Glomerular visceral epithelial cell (primary cell): ENCODE results near the gene SYT14.
"Not testable (repeated sequence)": the region's sequence is repeated elsewhere in the genome, so short reads cannot be mapped to it uniquely, and the experiment has no call there.

Source experiments
- DNase-seq: peaks from one replicate; pipeline ENCODE4 v3.0.0-alpha.2; 2016; ENCODE audit errors: extremely low spot score

Gene SYT14

DNA sequence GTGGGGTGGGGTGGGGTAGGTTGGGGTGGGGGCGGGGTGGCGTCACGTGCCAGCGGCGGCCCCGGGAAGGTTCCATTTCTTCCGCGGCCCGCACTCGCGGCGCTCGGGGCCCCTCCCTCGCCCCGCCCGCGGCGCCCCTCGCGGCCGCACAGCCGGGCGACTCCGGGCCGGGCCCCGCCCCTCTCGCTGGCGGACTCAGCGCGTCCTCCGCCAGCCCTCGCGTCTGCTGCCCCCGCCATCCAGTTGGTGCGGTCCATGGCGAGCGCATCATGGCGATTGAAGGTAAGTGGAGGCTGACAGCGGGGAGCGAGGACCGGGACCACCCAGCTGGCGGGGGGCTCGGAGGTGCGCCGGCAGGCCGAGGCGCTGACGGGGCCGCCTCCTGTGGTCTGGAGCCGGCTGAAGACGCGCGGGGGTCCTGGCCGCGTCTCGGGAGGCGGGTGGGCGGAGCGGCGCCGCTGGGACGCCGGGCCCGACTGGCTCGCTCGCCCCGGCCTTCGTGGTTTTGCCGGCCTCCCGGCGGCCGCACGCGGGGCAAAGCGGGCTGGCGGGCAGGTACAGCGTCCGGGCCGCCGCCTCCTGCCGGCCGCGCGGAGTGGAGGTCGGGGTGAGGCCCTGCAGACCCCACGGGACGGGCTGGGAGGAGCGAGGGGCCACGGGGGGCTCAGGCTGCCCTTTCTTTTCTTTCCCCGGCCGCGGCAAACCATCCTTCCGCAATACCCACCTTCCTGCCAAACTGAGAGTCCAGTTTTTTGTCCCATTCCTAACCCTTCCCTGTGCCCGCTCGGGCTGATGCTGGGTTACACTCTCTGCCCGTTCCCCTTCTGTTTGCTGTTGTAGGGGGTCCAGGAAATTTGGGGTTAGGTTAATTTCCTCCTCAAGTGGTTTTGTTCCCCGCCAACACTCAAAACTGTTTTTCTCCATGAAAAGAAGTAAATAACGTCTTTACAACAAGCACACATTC, at the start of gene SYT14:
Gene SYT14 (plus strand): TSS at position 222 of the 964 bp plus-strand sequence. CDS start 48 bp downstream, at position 270.
- peak; percentile 77 for DNase-seq

DNA sequence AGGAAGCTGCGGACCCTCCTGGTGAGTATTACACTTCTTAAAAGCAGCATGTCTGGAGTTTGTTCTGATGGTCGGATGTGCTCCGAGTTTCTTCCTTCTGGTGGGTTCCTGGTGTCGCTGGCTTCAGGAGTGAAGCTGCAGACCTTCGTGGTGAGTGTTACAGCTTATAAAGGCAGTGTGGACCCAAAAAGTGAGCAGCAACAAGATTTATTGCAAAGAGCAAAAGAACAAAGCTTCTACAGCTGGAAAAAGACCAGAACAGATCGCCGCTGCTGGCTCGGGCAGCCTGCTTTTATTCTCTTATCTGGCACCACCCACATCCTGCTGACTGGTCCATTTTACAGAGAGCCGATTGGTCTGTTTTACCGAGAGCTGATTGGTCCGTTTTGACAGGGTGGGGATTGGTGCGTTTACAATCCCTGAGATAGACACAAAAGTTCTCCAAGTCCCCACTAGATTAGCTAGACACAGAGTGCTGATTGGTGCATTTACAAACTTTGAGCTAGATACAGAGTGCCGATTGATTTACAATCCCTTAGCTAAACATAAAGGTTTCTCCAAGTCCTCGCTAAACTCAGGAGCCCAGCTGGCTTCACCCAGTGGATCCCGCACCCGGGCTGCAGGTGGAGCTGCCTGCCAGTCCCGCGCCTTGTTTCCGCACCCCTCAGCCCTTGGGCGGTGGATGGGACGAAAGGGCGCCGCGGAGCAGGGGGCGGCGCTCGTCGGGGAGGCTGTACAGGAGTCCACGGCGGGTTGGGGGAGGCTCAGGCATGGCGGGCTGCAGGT, 49.5 kb upstream of the SYT14 start:
- not testable (repeated sequence) for DNase-seq

DNA sequence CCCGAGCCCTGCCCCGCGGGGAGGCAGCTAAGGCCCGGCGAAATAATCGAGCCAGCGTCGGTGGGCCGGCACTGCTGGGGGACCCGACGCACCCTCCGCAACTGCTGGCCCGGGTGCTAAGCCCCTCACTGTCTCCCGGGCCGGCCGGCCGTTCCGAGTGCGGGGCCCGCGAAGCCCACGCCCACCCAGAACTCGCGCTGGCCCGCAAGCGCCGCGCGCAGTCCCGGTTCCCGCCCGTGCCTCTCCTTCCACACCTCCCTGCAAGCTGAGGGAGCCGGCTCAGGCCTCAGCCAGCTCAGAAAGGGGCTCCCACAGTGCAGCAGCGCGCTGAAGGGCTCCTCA, 49.0 kb upstream of the SYT14 start:
- no peak for DNase-seq

DNA sequence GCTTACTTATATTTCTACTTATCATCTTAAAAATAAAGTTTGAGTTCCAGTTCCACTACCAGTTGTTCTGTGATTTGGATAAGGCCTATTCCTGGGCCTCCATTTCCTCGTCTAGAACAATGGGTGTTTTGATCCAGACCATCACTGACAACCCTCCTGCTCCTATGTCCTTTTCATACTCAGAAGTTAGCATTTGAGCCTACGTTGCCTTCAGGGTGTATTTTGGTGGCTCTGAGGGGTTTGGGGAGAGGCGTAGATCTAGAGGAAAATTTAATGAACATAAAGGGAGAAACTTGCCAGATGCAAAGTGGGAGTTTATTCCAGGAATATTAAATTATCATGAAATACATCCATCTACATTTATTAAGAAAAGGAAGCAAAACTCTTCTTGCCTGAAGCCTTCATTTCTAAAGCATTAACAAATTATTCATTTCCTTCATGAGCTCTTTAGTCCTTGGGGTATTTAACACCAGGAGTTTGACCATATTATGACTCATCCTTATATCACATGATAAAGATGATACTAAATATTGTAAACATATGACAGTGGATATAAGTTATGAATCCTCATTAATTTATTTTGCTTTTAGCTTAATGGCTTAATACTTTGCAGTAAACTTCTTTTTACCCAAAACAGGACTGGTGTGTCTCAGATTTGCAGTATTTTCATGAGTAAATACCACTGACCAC, 47.2 kb upstream of the SYT14 start:
- DNase-seq = no peak

DNA sequence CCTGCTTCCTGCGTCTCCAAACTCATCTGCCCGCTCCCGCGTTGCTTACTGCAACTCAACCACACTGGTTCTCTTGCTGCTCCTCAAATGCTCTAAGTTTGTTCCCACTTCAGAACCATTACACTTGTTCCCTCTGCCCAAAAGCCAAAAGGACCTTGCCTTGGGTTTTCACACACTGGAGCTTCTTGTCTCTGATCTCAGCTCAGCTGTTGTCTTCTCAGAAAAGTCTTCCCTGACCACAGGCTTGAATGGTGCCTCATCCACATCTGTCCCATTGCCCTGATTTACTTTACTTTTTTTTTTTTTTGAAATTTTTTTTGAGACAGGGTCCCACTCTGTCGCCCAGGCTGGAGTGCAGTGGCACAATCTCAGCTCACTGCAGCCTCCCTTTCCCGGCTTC, 44.3 kb upstream of the SYT14 start:
- no peak for DNase-seq

DNA sequence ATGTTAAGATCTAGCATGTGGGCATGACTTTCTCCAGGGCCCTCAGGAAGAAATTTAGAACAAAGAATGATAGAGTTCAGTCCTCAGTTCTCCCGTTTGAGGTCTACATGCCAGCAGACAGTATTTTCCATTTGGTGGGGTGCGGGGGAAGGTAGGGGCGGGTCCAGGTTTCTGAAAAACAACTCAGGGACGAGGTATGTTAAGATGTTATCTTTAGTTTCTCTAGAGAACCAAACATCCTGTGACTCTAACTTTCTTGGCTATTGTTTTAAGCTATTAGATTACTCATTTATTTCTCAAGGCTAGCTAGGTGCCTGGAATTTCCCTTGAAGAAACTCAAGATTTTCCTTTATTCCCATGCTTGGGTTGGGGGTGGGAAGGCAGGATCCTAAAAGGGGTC, 42.3 kb upstream of the SYT14 start:
- DNase-seq = peak; percentile 81

DNA sequence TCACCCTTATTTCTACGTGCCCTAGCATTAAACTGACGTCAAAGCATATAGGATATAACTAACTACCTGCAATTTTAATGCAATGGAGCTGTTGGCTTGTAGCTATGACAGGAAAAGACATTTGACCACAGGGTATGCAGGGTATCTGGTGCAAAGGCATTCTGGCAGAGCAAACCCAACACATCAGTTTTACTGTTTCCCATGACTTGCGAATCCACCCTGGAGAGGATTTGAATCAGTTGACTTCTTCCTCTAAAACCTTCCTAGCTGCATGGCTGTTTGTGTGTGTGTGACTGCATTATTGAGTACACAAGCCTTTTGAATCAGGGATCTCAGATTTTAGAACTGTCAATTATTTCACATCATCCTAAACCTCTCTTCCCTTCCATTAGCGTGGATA, 41.7 kb upstream of the SYT14 start:
- DNase-seq = peak; percentile 64

DNA sequence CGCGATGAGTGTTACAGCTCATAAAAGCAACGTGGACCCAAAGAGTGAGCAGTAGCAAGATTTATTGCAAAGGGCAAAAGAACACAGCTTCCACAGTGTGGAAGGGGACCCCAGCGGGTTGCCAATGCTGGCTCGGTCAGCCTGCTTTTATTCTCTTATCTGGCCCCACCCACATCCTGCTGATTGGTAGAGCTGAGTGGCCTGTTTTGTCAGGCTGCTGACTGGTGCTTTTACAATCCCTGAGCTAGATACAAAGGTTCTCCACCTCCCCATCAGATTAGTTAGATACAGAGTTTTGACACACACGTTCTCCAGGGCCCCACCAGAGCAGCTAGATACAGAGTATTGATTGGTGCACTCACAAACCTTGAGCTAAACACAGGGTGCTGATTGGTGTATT, 39.7 kb upstream of the SYT14 start:
- not testable (repeated sequence) for DNase-seq

DNA sequence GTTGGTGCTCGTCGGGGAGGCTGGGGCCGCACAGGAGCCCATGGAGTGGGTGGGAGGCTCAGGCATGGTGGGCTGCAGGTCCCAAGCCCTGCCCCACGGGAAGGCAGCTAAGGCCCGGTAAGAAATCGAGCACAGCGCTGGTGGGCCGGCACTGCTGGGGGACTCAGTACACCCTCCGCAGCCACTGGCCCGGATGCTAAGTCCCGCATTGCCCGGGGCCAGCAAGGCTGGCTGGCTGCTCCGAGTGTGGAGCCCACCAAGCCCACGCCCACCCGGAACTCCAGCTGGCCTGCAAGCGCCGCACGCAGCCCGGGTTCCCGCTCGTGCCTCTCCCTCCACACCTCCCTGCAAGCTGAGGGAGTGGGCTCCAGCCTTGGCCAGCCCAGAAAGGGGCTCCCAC, 39.2 kb upstream of the SYT14 start:
- not testable (repeated sequence) for DNase-seq

DNA sequence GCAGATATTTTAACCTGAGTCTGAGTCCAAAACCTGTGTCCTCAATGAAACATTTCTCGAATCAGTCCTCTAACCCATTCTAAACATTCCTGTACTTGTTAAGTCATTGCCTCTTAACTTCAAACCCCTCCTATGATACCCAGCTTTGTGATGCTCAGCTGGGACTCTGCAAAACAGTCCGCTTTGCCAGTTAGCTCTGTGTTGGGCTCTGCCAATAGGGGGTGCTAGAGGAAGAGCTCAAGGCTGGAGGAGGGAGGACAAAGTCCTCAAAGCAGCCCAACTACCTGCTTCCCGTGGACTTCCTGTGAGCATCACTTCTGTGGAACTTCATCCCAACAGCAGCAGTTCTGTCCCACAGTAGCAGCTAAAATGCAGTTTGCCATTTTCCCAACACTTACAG, 38.1 kb upstream of the SYT14 start:
- no peak for DNase-seq

DNA sequence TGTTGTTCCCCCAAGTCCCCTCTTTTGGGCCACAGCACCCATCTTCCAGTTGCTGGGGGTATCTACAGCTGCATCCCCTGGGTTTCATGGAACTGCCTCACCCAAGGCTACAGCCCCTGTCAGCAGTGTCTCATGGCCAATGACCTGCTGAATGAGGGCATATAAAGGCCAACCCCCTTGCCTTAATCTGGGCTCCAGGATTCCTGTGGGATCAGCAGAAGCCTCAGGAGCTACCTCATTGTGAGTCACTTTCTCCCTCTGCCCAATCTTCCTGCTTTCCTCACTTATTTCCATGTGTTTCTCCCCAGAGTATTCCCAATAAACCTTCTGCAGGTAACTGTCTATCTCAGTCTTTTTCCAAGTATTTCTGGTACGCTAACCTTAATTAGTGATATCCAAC, 37.3 kb upstream of the SYT14 start:
- peak; percentile 88 for DNase-seq

DNA sequence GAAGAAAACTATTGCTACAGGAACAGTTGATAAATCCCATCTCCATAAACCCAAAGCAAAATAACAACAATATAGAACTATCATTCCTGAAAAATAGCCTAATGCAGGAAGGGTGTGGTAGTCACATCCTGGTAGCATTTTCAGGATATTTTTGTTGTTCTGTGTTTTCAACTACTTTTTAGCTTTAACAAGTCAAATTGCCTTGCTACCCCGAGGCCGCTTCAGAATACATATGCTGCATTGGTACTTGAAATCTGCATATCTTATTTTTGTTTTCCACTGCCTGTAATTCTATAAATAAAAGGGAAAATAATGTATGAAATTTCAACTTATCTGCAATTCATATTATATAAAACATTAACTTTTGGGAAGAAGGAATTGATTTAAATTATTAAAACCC, 36.8 kb upstream of the SYT14 start:
- no peak for DNase-seq

DNA sequence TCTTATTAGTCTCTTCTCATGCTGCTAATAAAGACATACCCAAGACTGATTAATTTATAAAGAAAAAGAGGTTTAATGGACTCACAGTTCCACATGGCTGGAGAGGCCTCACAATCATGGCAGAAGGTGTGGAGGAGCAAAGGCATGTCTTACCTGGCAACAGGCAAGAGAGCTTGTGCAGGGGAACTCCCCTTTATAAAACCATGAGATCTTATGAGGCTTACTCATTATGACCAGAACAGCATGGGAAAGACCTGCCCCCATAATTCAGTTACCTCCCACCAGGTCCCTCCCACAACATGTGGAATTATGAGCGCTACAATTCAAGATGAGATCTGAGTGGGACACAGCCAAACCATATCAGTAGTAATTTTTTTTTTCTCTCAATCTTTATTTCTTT, 33.2 kb upstream of the SYT14 start:
- DNase-seq = not testable (repeated sequence)

DNA sequence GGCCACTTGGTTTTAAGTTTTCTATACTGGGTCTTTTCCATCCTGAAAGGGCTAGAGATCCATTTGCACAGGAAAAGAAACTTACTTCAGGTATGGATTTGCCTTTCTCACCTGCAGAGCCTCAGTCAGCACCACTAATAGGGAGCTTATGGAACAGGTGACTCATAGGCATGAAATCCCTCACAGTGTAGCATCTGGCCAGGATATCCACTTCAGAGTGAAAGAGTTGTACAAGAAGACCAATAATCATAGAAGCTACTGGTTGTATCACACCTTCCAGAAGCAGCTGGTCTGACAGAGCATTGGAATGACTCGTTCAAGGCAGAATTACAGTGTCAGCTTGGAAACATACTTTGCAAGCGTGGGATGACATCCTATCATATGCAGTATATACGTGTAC, 26.3 kb upstream of the SYT14 start:
- no peak for DNase-seq

DNA sequence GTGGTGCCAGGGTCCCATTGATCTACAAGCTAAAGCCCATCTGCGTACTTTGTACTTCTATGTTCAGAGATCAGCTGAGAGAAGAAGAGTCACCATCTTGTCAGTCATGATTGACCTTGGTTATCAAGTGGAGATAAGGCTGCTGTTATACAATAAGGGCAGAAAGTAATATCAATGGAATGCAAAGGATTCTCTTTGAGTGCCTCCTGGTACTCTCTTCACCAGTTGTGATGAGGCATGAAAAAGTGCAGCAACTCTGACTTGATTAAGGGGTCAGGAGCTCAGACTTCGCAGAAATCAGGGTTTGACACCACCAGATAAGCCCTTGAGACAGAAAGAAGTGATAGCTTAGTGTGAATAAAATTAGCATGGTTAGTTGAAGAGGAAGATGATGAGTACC, 25.7 kb upstream of the SYT14 start:
- DNase-seq = no peak

DNA sequence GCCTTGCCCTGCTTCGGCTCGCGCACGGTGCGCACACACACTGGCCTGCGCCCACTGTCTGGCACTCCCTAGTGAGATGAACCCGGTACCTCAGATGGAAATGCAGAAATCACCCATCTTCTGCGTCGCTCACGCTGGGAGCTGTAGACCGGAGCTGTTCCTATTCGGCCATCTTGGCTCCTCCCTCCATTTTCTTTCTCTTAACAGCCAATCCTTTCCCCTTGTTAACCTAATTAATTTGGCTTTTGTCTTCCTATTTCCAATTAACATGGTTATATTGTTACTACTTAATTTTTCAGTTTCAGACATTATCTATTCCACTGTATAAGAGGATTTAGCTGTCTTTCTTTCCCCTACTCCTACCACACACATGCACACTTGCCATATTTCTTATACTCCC, 18.4 kb upstream of the SYT14 start:
- not testable (repeated sequence) for DNase-seq

DNA sequence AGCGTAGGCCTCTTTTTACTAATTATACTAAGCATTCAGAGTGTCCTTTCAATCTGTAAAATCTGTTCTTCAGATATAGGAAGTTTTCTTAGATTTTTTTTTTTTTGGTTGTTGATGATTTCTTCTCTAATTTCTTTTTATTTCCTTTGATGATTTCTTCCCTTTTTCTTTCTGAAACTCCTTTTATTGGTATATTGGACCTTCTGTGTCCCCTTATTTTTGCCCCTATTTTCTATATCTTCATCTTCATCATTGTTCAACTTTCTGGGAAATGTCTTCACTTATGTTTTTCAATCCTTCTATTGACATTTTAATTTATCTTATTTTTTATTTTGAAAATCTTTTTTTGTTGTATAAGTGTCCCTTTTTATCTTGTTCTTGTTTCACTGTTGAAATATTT, 17.2 kb upstream of the SYT14 start:
- DNase-seq = no peak

DNA sequence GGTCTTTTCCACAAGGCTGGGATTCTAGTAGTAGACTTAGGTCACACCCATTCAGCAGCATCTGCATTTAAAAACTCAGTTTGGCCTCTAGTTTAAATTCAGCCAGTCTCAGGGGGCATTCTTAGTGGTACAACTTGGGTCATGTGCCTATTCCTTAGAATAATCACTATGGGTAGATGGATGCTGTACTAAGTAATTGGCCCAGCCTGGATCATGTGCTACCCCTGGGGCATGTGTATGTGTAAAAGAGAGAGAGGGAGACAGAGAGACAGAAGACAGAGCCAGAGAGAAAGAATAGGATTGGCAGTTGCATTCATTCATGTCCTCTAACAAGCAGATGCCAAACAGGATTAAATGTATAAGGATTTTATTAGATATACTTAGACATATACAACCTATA, 13.6 kb upstream of the SYT14 start:
- no peak for DNase-seq

DNA sequence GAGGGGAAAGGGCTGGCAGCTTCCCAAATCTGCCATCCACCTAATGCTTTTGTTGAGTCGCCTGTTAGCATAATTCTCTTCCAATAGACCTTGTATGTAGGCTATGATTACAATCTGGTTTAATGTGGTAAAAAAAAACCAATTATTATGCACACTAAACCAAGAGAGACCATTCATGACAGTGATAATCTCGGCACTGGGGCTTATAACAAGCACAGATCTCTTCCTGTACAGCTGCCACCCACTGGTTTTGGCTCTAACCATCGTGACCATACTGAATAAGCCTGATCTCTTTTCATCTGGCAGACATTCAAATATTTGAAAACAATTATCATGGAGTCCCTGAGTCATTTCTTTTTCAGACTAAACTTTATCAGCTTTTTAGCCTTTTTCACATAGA, 12.0 kb upstream of the SYT14 start:
- peak; percentile 63 for DNase-seq

DNA sequence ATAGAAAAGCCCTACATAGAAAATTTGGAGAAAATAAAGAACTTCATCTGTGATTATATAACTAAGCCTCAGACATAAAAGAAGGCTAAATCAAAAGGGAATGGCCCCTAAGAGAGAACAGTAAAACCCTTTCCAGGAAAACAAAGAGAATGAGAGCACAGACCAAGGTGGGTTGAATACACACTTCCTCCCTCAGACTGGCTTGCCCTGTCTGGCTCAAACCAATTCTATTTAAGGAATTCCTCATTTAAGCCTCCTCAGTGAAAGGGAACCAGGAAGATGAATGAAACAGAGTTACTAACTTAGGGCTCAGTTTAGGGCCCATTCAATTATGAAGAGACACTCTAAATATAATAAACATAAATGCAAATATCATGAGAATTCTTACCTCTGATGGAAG, 10.6 kb upstream of the SYT14 start:
- no peak for DNase-seq

DNA sequence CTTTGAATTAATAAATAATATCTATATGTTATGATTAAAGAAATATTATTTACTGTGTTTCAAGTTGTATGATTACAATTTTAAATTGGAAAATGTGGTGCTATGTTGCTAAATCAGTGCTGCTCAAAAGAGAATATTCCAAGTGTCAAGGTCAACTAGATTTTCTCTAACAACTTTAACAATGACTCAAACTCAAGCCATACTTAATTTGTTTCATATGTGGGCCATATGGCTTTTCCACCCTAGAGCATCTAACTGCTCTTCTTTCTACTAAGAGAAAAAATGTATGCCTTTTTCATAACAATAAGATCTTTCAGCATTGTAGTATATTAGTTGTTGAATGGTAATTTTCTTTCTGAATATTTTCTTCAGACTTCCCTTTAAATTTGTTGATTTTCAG, 8.3 kb upstream of the SYT14 start:
- DNase-seq = no peak

DNA sequence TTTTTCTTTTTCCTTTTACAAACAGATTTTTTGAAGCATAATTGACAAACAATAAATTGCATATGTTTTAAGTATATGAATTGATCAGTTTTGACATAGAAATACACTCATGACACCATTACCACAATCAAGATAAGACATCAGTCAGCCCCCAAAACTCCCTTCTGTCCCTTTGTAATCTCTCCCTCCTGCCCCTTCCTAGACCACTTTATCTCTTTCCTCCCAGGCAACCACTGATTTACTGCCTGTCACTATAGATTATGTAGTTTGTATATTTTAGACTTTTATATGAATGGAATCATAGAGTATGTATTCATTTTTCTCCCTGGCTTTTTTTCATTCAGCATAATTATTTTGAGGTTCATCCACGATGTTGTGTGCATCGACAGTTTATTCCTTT, 6.9 kb upstream of the SYT14 start:
- no peak for DNase-seq
